ENCODE measurements around the gene ZIC4.

The ZIC4 gene

GRCh38 chr3:147406028-147406931 is at the start of gene ZIC4:
Gene ZIC4 (minus strand): TSS chr3:147406543. CDS start chr3:147402797, 3,746 bp downstream.
- Histone ChIP-seq H3K27me3 (ENCODE audit: low read depth) (no peaks in the 10 kb centered on the region; the same call in 1 of the 2 replicates), H3K4me3 (no peak within 1 kb of the TSS), H3K9me3 (no peaks in the 10 kb centered on the region), H3K4me1 (peaks cover 6% of the 10 kb centered on the region), H3K36me3 (replicated peaks) (no peaks in the 10 kb centered on the region)
- in situ Hi-C loops (cut with MboI; ENCODE audit: low sequenced_read_pairs) = no loop called here
- DNase-seq (ENCODE audit: low spot score in 2 of 2) = no peak

DNA sequence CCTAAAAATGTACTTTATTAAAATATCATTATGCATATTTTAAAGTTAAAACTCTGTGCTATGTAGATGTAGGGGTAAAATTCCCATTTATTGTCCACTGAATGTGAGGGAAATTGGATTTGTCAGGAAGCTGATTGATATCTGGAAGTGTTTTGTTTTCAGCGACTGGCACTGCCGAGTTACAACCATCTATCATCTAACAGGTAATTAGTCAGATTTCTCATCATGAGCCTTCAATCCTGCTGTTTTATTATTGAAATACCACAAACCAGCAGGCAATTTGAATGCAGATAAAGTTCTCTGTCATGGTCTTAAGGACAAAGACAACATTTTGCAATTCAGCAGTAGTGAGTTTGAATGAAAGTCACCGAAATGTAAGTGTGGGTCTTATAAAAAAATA is 43.3 kb upstream of the ZIC4 start:
- in situ Hi-C loops (cut with MboI; ENCODE audit: low sequenced_read_pairs) = no loop called here
- peak; percentile 12 to 53 for DNase-seq (ENCODE audit: low spot score in 2 of 2)
- Histone ChIP-seq H3K36me3 (replicated peaks) (no peaks in the 10 kb centered on the region), H3K9me3 (no peaks in the 10 kb centered on the region), H3K4me1 (peaks cover 8% of the 10 kb centered on the region), H3K4me3 (no peak overlapping the region), H3K27me3 (ENCODE audit: low read depth) (no peaks in the 10 kb centered on the region; the same call in 1 of the 2 replicates)

- DNase-seq (ENCODE audit: low spot score in 2 of 2) = no peak
- H3K27me3 ChIP-seq (ENCODE audit: low read depth) = no peaks in the 10 kb centered on the region; the same call in 1 of the 2 replicates
- H3K4me3 ChIP-seq = no peak overlapping the region
- in situ Hi-C loops (cut with MboI; ENCODE audit: low sequenced_read_pairs) = no loop called here
- peaks cover 8% of the 10 kb centered on the region for H3K4me1 ChIP-seq
- H3K36me3 ChIP-seq (replicated peaks) = no peaks in the 10 kb centered on the region
- H3K9me3 ChIP-seq = no peaks in the 10 kb centered on the region
Measured at GRCh38 chr3:147447224-147447623, 40.9 kb upstream of the ZIC4 start.

DNA sequence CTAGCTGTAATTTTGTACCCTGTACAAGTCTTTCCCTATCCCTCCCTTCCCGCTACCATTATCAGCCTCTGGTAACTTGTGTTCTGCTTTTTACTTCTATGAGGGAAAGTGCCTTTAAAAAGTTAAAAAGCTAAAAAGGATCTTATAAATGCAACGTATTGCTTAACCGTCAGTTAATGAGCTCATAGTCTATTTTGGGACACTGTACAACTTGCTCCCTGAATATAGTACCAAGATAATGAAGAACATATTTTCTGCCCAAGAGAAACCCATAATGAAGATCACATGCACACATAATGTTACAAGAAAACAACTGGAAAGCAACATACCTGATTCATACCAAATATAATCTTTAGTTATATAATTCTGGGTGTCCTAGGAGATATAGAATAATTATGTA is 25.4 kb upstream of the ZIC4 start:
- H3K9me3 ChIP-seq = no peaks in the 10 kb centered on the region
- in situ Hi-C loops (cut with MboI; ENCODE audit: low sequenced_read_pairs) = no loop called here
- DNase-seq (ENCODE audit: low spot score in 2 of 2) = no peak
- H3K27me3 ChIP-seq (ENCODE audit: low read depth) = no peaks in the 10 kb centered on the region
- H3K4me1 ChIP-seq = no peaks in the 10 kb centered on the region
- H3K4me3 ChIP-seq = no peak overlapping the region
- no peaks in the 10 kb centered on the region for H3K36me3 ChIP-seq (replicated peaks)

GRCh38 chr3:147428754-147429153 is 22.4 kb upstream of the ZIC4 start:
- Histone ChIP-seq H3K9me3 (no peaks in the 10 kb centered on the region), H3K27me3 (ENCODE audit: low read depth) (no peaks in the 10 kb centered on the region; the same call in 1 of the 2 replicates), H3K36me3 (replicated peaks) (no peaks in the 10 kb centered on the region), H3K4me3 (no peak overlapping the region), H3K4me1 (no peaks in the 10 kb centered on the region)
- in situ Hi-C loops (cut with MboI; ENCODE audit: low sequenced_read_pairs) = no loop called here
- DNase-seq (ENCODE audit: low spot score in 2 of 2) = no peak

GRCh38 chr3:147428326-147428725 is 22.0 kb upstream of the ZIC4 start:
- no peak for DNase-seq (ENCODE audit: low spot score in 2 of 2)
- Histone ChIP-seq H3K36me3 (replicated peaks) (no peaks in the 10 kb centered on the region), H3K4me1 (no peaks in the 10 kb centered on the region), H3K27me3 (ENCODE audit: low read depth) (no peaks in the 10 kb centered on the region; the same call in 1 of the 2 replicates), H3K4me3 (no peak overlapping the region), H3K9me3 (no peaks in the 10 kb centered on the region)
- in situ Hi-C loops (cut with MboI; ENCODE audit: low sequenced_read_pairs) = no loop called here

DNA sequence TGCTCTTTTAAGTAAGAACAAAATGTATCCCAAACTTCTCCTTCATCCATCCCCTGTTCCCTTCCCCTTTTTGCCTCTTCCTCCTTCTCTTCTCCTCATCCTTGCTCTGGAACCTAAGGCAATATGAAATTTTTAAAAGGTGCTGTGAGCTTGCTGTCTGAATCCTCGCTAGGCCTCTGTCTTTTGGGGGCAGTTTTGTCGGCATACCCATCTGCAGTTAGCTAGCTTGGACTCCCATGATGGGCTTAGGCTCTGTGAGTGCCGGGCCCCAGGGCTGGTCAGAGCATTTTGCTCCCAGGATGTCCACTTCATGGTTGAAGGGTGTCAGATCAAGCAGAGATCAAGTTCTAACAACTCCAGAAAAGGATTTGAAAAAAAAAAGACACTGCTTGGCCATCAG is 21.4 kb upstream of the ZIC4 start:
- no peak for DNase-seq (ENCODE audit: low spot score in 2 of 2)
- Histone ChIP-seq H3K9me3 (no peaks in the 10 kb centered on the region), H3K4me3 (no peak overlapping the region), H3K36me3 (replicated peaks) (no peaks in the 10 kb centered on the region), H3K4me1 (no peaks in the 10 kb centered on the region), H3K27me3 (ENCODE audit: low read depth) (no peaks in the 10 kb centered on the region; the same call in 1 of the 2 replicates)
- in situ Hi-C loops (cut with MboI; ENCODE audit: low sequenced_read_pairs) = no loop called here

DNA sequence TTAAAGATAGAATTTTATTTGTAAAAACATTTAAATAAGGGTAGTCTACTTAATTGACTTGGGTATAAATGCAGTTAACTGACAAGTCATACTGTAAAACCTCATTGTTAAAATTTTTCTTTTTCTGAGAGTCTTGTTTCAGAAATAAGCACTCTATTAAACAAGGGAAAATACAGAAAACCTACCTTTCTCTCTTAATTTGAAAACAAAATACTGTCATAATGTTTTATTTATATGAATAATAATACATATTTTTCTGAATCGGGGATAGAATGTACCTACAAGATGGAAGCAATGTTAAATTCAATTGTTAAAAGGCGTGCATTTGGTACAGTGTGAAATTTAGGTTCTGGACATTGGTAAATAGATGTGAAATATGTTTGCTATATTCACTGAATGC is 20.6 kb upstream of the ZIC4 start:
- H3K36me3 ChIP-seq (replicated peaks) = no peaks in the 10 kb centered on the region
- no peaks in the 10 kb centered on the region for H3K9me3 ChIP-seq
- no peaks in the 10 kb centered on the region for H3K4me1 ChIP-seq
- DNase-seq (ENCODE audit: low spot score in 2 of 2) = no peak
- H3K4me3 ChIP-seq = no peak overlapping the region
- H3K27me3 ChIP-seq (ENCODE audit: low read depth) = no peaks in the 10 kb centered on the region; the same call in 1 of the 2 replicates
- in situ Hi-C loops (cut with MboI; ENCODE audit: low sequenced_read_pairs) = no loop called here

- DNase-seq (ENCODE audit: low spot score in 2 of 2) = no peak
- no peak overlapping the region for H3K4me3 ChIP-seq
- no peaks in the 10 kb centered on the region for H3K36me3 ChIP-seq (replicated peaks)
- H3K4me1 ChIP-seq = no peaks in the 10 kb centered on the region
- no peaks in the 10 kb centered on the region; the same call in 1 of the 2 replicates for H3K27me3 ChIP-seq (ENCODE audit: low read depth)
- H3K9me3 ChIP-seq = no peaks in the 10 kb centered on the region
- in situ Hi-C loops (cut with MboI; ENCODE audit: low sequenced_read_pairs) = no loop called here
Measured at GRCh38 chr3:147425388-147425850, 19.1 kb upstream of the ZIC4 start.

- no peaks in the 10 kb centered on the region; the same call in 1 of the 2 replicates for H3K27me3 ChIP-seq (ENCODE audit: low read depth)
Measured at GRCh38 chr3:147424581-147425387, 18.4 kb upstream of the ZIC4 start.

GRCh38 chr3:147423798-147424580 is 17.6 kb upstream of the ZIC4 start:
- Histone ChIP-seq H3K27me3 (ENCODE audit: low read depth) (no peaks in the 10 kb centered on the region; the same call in 1 of the 2 replicates), H3K36me3 (replicated peaks) (no peaks in the 10 kb centered on the region), H3K4me3 (no peak overlapping the region), H3K4me1 (no peaks in the 10 kb centered on the region), H3K9me3 (no peaks in the 10 kb centered on the region)
- in situ Hi-C loops (cut with MboI; ENCODE audit: low sequenced_read_pairs) = no loop called here
- no peak for DNase-seq (ENCODE audit: low spot score in 2 of 2)

More at GRCh38 chr3:147424581-147425387, 18.4 kb upstream of the ZIC4 start:
- no peaks in the 10 kb centered on the region for H3K9me3 ChIP-seq
- H3K36me3 ChIP-seq (replicated peaks) = no peaks in the 10 kb centered on the region
- H3K4me3 ChIP-seq = no peak overlapping the region
- no peaks in the 10 kb centered on the region for H3K4me1 ChIP-seq
- DNase-seq (ENCODE audit: low spot score in 2 of 2) = no peak
- in situ Hi-C loops (cut with MboI; ENCODE audit: low sequenced_read_pairs) = no loop called here

DNA sequence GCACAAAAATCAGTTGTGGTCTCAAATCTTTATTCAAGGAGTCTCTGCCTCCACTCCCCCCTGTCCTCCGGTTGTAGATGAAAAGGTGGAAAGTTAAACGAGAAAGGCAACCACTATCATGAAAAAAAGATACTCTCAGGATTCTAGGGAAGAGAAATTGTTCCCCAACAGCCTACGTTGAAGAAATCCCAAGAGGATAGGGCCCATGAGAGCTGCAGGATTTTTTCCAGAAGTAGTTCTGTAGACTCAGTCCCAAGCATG is 17.1 kb upstream of the ZIC4 start:
- H3K4me3 ChIP-seq = no peak overlapping the region
- no peaks in the 10 kb centered on the region for H3K36me3 ChIP-seq (replicated peaks)
- DNase-seq (ENCODE audit: low spot score in 2 of 2) = no peak
- no peaks in the 10 kb centered on the region; the same call in 1 of the 2 replicates for H3K27me3 ChIP-seq (ENCODE audit: low read depth)
- no peaks in the 10 kb centered on the region for H3K9me3 ChIP-seq
- in situ Hi-C loops (cut with MboI; ENCODE audit: low sequenced_read_pairs) = no loop called here
- no peaks in the 10 kb centered on the region for H3K4me1 ChIP-seq

All from HAP-1 (cell line).